ENCODE results near the gene LUZP2. TPM values are rescaled to one million over a fixed set of nuclear protein-coding genes. Genes with fewer than 3 reads are reported as not detected.

The LUZP2 gene
- total and polyA plus RNA-seq, 2 donors (not counting 1 experiment from before 2014, with no cell fraction given): not detected

DNA sequence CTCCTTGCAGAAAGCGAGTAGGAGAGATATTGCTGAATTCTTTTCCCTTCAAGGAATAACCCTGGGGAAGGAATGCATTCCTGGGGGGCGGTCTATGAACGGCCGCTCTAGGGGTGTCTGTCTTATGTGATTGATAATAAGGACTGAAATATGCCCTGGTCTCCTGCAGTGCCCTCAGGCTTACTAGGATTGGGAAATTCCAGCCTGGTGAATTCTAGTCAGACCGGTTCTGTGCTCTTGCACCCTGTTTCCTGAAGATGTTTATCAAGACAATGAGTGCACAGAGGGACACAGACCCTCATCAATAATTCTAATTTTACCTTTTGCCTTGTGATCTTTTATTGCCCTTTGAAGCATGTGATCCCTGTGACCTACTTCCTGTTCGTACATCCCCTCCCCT lies 140.7 kb downstream of the LUZP2 start:
- ChIA-PET POLR2A (no interaction called here), CTCF (no interaction called here)
- peaks cover 0 to 4% (median 0%) of the 10 kb centered on the region in 3 donors for H3K9me3 ChIP-seq (ENCODE audit: control extremely low read depth in 1 of 3, control insufficient read depth in 2 of 3, insufficient read depth in 1 of 3, low read length in 2 of 3)
- no peaks in the 10 kb centered on the region for H3K4me1 ChIP-seq (ENCODE audit: control insufficient read depth in 2 of 2, insufficient read depth in 2 of 2, low read length in 2 of 2)
- H3K4me2 ChIP-seq (replicated peaks; ENCODE audit: low read depth, low read length, poor library complexity, severe bottlenecking): no peak overlapping the region
- no peak overlapping the region for H3K4me3 ChIP-seq (ENCODE audit: control extremely low read depth in 1 of 5, extremely low read depth in 1 of 5, insufficient read depth in 1 of 5, low read depth in 2 of 5, low read length in 4 of 5)
- no peaks in the 10 kb centered on the region for H3K79me2 ChIP-seq (ENCODE audit: control insufficient read depth, insufficient read depth, low read length)
- Mint-ChIP-seq H3K9me3 (ENCODE audit: insufficient read depth) (no peaks in the 10 kb centered on the region), H3K27me3 (no peaks in the 10 kb centered on the region), H3K4me1 (no peaks in the 10 kb centered on the region), H3K27ac (no peak overlapping the region), H3K4me3 (no peak overlapping the region)
- H3K27ac ChIP-seq (ENCODE audit: low read length in 2 of 2): no peak overlapping the region
- intact Hi-C loops (cut with micrococcal nuclease): no loop called here
- ATAC-seq (ENCODE audit: low read depth) (no peak), DNase-seq (no peak)
- no peaks in the 10 kb centered on the region for H4K20me1 ChIP-seq (ENCODE audit: control insufficient read depth, insufficient read depth, low read length, poor library complexity, severe bottlenecking)
- WGBS (ENCODE audit: insufficient coverage): 91% methylated on average over 6 of the region's 6 CpGs
- H3K36me3 ChIP-seq (replicated peaks in 1 of 2; ENCODE audit: control extremely low read depth in 1 of 2, control insufficient read depth in 1 of 2, extremely low read depth in 1 of 2, insufficient read depth in 2 of 2, low read length in 1 of 2): no peaks in the 10 kb centered on the region
- H3K27me3 ChIP-seq (replicated peaks in 1 of 4; ENCODE audit: control extremely low read depth in 1 of 4, control insufficient read depth in 3 of 4, insufficient read depth in 4 of 4, low read length in 3 of 4): no peaks in the 10 kb centered on the region
- no peak overlapping the region for H3K9ac ChIP-seq (ENCODE audit: low read length)
- no peak overlapping the region for H2AFZ ChIP-seq (ENCODE audit: insufficient read depth, low read depth, low read length, poor library complexity, severe bottlenecking)
- TF ChIP-seq, protein P1, sequence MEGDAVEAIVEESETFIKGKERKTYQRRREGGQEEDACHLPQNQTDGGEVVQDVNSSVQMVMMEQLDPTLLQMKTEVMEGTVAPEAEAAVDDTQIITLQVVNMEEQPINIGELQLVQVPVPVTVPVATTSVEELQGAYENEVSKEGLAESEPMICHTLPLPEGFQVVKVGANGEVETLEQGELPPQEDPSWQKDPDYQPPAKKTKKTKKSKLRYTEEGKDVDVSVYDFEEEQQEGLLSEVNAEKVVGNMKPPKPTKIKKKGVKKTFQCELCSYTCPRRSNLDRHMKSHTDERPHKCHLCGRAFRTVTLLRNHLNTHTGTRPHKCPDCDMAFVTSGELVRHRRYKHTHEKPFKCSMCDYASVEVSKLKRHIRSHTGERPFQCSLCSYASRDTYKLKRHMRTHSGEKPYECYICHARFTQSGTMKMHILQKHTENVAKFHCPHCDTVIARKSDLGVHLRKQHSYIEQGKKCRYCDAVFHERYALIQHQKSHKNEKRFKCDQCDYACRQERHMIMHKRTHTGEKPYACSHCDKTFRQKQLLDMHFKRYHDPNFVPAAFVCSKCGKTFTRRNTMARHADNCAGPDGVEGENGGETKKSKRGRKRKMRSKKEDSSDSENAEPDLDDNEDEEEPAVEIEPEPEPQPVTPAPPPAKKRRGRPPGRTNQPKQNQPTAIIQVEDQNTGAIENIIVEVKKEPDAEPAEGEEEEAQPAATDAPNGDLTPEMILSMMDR (IDR thresholded peaks at IDR 0.05): no peak
- no peak for TF ChIP-seq EZH2 (IDR thresholded peaks at IDR 0.05; ENCODE audit: borderline replicate concordance, insufficient read depth, low read depth, low read length, poor library complexity, severe bottlenecking)

- Histone ChIP-seq H3K9ac (ENCODE audit: low read length) (no peak overlapping the region), H3K4me3 (ENCODE audit: control extremely low read depth in 1 of 5, extremely low read depth in 1 of 5, insufficient read depth in 1 of 5, low read depth in 2 of 5, low read length in 4 of 5) (no peak overlapping the region), H4K20me1 (ENCODE audit: control insufficient read depth, insufficient read depth, low read length, poor library complexity, severe bottlenecking) (no peaks in the 10 kb centered on the region), H3K36me3 (replicated peaks in 1 of 2; ENCODE audit: control extremely low read depth in 1 of 2, control insufficient read depth in 1 of 2, extremely low read depth in 1 of 2, insufficient read depth in 2 of 2, low read length in 1 of 2) (no peaks in the 10 kb centered on the region), H2AFZ (ENCODE audit: insufficient read depth, low read depth, low read length, poor library complexity, severe bottlenecking) (no peak overlapping the region), H3K27me3 (replicated peaks in 1 of 4; ENCODE audit: control extremely low read depth in 1 of 4, control insufficient read depth in 3 of 4, insufficient read depth in 4 of 4, low read length in 3 of 4) (no peaks in the 10 kb centered on the region), H3K9me3 (ENCODE audit: control extremely low read depth in 1 of 3, control insufficient read depth in 2 of 3, insufficient read depth in 1 of 3, low read length in 2 of 3) (peaks cover 0 to 4% (median 0%) of the 10 kb centered on the region in 3 donors), H3K4me2 (replicated peaks; ENCODE audit: low read depth, low read length, poor library complexity, severe bottlenecking) (no peak overlapping the region), H3K27ac (ENCODE audit: low read length in 2 of 2) (no peak overlapping the region), H3K4me1 (ENCODE audit: control insufficient read depth in 2 of 2, insufficient read depth in 2 of 2, low read length in 2 of 2) (no peaks in the 10 kb centered on the region), H3K79me2 (ENCODE audit: control insufficient read depth, insufficient read depth, low read length) (no peaks in the 10 kb centered on the region)
- intact Hi-C loops (cut with micrococcal nuclease): no loop called here
- ATAC-seq (ENCODE audit: low read depth) (no peak), DNase-seq (no peak)
- ChIA-PET CTCF (no interaction called here), POLR2A (no interaction called here)
- H3K9me3 Mint-ChIP-seq (ENCODE audit: insufficient read depth): peaks cover 3% of the 10 kb centered on the region
- H3K27me3 Mint-ChIP-seq: no peaks in the 10 kb centered on the region
- no peak overlapping the region for H3K27ac Mint-ChIP-seq
- TF ChIP-seq EZH2 (IDR thresholded peaks at IDR 0.05; ENCODE audit: borderline replicate concordance, insufficient read depth, low read depth, low read length, poor library complexity, severe bottlenecking): no peak
- TF ChIP-seq, protein P1 (IDR thresholded peaks at IDR 0.05): no peak
- no peak overlapping the region for H3K4me3 Mint-ChIP-seq
- H3K4me1 Mint-ChIP-seq: no peaks in the 10 kb centered on the region
Observed at GRCh38 chr11:24642648-24643047, 145.8 kb downstream of the LUZP2 start.
